ENCODE data around the gene SOX4.

The SOX4 gene

GRCh38 chr6:21615504-21615903, 22.0 kb downstream of the SOX4 start:
- DNase-seq = no peak

- no peak for DNase-seq
Measured at GRCh38 chr6:21616005-21616404, 22.5 kb downstream of the SOX4 start.

GRCh38 chr6:21625642-21626041, 32.1 kb downstream of the SOX4 start:
- no peak for DNase-seq

- no peak for DNase-seq
Measured at GRCh38 chr6:21626756-21627155, 33.2 kb downstream of the SOX4 start.

GRCh38 chr6:21628160-21628559, 34.6 kb downstream of the SOX4 start:
- DNase-seq = no peak

GRCh38 chr6:21633511-21634109, 40.1 kb downstream of the SOX4 start:
- DNase-seq = no peak

- no peak for DNase-seq
Measured at GRCh38 chr6:21634582-21634981, 41.0 kb downstream of the SOX4 start.

- no peak for DNase-seq
Measured at GRCh38 chr6:21636876-21637275, 43.3 kb downstream of the SOX4 start.

- DNase-seq = no peak
Measured at GRCh38 chr6:21639316-21639715, 45.8 kb downstream of the SOX4 start.

Data from activated T-cell treated with anti-CD3 and anti-CD28 coated beads for 4 hours (primary cell).